H9 (cell line): ENCODE data around the gene DYNC1I2. TPM values are rescaled to one million over a fixed set of nuclear protein-coding genes. Genes with fewer than 3 reads are reported as not detected.

Experiments
- DNase-seq: peaks from one replicate; pipeline ENCODE4 v3.0.0-alpha.2; 2017
- H2AFZ ChIP-seq: one replicate; pipeline ENCODE4 v1.6.1; 2013; ENCODE audit warnings: mild to moderate bottlenecking, low read length, control low read depth, moderate library complexity
- H2AK5ac ChIP-seq: 2 replicates; pipeline ENCODE4 v1.6.1; 2013; ENCODE audit warnings: low read length, control low read depth, mixed read lengths; ENCODE audit not compliant: insufficient read length
- H2BK120ac ChIP-seq: one replicate; pipeline ENCODE4 v1.6.1; 2013; ENCODE audit warnings: low read depth, mild to moderate bottlenecking, low read length, control low read depth, inconsistent platforms; ENCODE audit not compliant: poor library complexity, severe bottlenecking
- H2BK12ac ChIP-seq: 2 replicates; pipeline ENCODE4 v1.6.1; 2013; ENCODE audit warnings: low read length, control low read depth, mixed read lengths, low read depth; ENCODE audit not compliant: insufficient read length
- H2BK15ac ChIP-seq: 2 replicates; pipeline ENCODE4 v1.6.1; 2013; ENCODE audit warnings: low read depth, low read length, control low read depth
- H2BK20ac ChIP-seq: one replicate; pipeline ENCODE4 v1.6.1; 2013; ENCODE audit warnings: low read depth, mild to moderate bottlenecking, low read length, control low read depth, inconsistent platforms; ENCODE audit not compliant: poor library complexity, severe bottlenecking
- H2BK5ac ChIP-seq: 2 replicates; pipeline ENCODE4 v1.6.1; 2013; ENCODE audit warnings: low read length, control low read depth, mixed read lengths; ENCODE audit not compliant: insufficient read length
- H3K14ac ChIP-seq: 2 replicates; pipeline ENCODE4 v1.6.1; 2013; ENCODE audit warnings: low read length, control low read depth; ENCODE audit not compliant: insufficient read depth
- H3K18ac ChIP-seq: 2 replicates; pipeline ENCODE4 v1.6.1; 2013; ENCODE audit warnings: low read depth, mild to moderate bottlenecking, mixed read lengths, low read length, control low read depth; ENCODE audit not compliant: insufficient read length
- H3K23ac ChIP-seq: 2 replicates; pipeline ENCODE4 v1.6.1; 2013; ENCODE audit warnings: low read length, control low read depth, mixed read lengths, low read depth; ENCODE audit not compliant: insufficient read length
- H3K23me2 ChIP-seq: 2 replicates; pipeline ENCODE4 v1.6.1; 2013; ENCODE audit warnings: low read depth, mild to moderate bottlenecking, mixed read lengths, low read length, control low read depth; ENCODE audit not compliant: insufficient read length, poor library complexity, severe bottlenecking
- H3K27ac ChIP-seq: 2 replicates; pipeline ENCODE4 v1.5.1; 2013; ENCODE audit warnings: low read length, control low read depth, mixed read lengths, low read depth; ENCODE audit not compliant: insufficient read length
- H3K27me3 ChIP-seq: 2 replicates; pipeline ENCODE4 v1.6.1; 2013; ENCODE audit warnings: low read length, control low read depth, inconsistent platforms; ENCODE audit not compliant: insufficient read depth
- H3K4ac ChIP-seq: 2 replicates; pipeline ENCODE4 v1.6.1; 2013; ENCODE audit warnings: low read depth, mild to moderate bottlenecking, control low read depth, inconsistent platforms, low read length, moderate library complexity
- H3K4me1 ChIP-seq: 2 replicates; pipeline ENCODE4 v1.6.1; 2013; ENCODE audit warnings: low read length, control low read depth, inconsistent platforms; ENCODE audit not compliant: insufficient read depth
- H3K4me2 ChIP-seq: 2 replicates; pipeline ENCODE4 v1.6.1; 2013; ENCODE audit warnings: low read length, control low read depth, mixed read lengths; ENCODE audit not compliant: insufficient read length, insufficient read depth
- H3K56ac ChIP-seq: 2 replicates; pipeline ENCODE4 v1.6.1; 2013; ENCODE audit warnings: low read depth, mild to moderate bottlenecking, mixed read lengths, low read length, control low read depth; ENCODE audit not compliant: insufficient read length
- H3K79me1 ChIP-seq: 2 replicates; pipeline ENCODE4 v1.6.1; 2013; ENCODE audit warnings: low read depth, mild to moderate bottlenecking, moderate library complexity, low read length, control low read depth, inconsistent platforms; ENCODE audit not compliant: insufficient read depth, poor library complexity, severe bottlenecking
- H3K79me2 ChIP-seq: 2 replicates; pipeline ENCODE4 v1.6.1; 2013; ENCODE audit warnings: low read length, control low read depth, inconsistent platforms; ENCODE audit not compliant: insufficient read depth
- H3K9ac ChIP-seq: 2 replicates; pipeline ENCODE4 v1.6.1; 2013; ENCODE audit warnings: low read length, control low read depth, mixed read lengths; ENCODE audit not compliant: insufficient read length; ENCODE audit errors: extremely low read depth
- H3K9me3 ChIP-seq: one replicate; pipeline ENCODE4 v1.6.1; 2013; ENCODE audit warnings: low read depth, low read length, inconsistent platforms; ENCODE audit not compliant: control insufficient read depth
- H3T11ph ChIP-seq: one replicate; pipeline ENCODE4 v1.6.1; 2013; ENCODE audit warnings: mild to moderate bottlenecking, low read length, control low read depth, inconsistent platforms
- H4K20me1 ChIP-seq: one replicate; pipeline ENCODE4 v1.6.1; 2013; ENCODE audit not compliant: control insufficient read depth, insufficient read length, insufficient read depth
- H4K5ac ChIP-seq: 2 replicates; pipeline ENCODE4 v1.6.1; 2013; ENCODE audit warnings: low read depth, mild to moderate bottlenecking, mixed read lengths, low read length, control low read depth; ENCODE audit not compliant: insufficient read length
- H4K8ac ChIP-seq: replicated peaks from 2 replicates; pipeline ENCODE4 v1.6.1; 2013; ENCODE audit warnings: low read length, control low read depth, mixed read lengths, low read depth; ENCODE audit not compliant: insufficient read length
- H4K91ac ChIP-seq: 2 replicates; pipeline ENCODE4 v1.6.1; 2013; ENCODE audit warnings: low read depth, mild to moderate bottlenecking, moderate library complexity, mixed read lengths, low read length, control low read depth; ENCODE audit not compliant: insufficient read length
- H3K27ac Mint-ChIP-seq, 3 experiments: 2 replicates in 2 of 3; 3 replicates in 1 of 3; pipeline ENCODE4 v1.8.0; 2020 to 2021; ENCODE audit warnings: mixed read lengths in 3 of 3, mild to moderate bottlenecking in 1 of 3, moderate library complexity in 1 of 3
- H3K27me3 Mint-ChIP-seq: 2 replicates; pipeline ENCODE4 v1.8.0; 2021; ENCODE audit warnings: low read depth, mild to moderate bottlenecking, moderate library complexity, mixed read lengths
- H3K36me3 Mint-ChIP-seq, 3 experiments: 2 replicates in 2 of 3; 3 replicates in 1 of 3; pipeline ENCODE4 v1.8.0; 2020 to 2021; ENCODE audit warnings: low read depth in 3 of 3, mixed read lengths in 3 of 3; ENCODE audit not compliant: insufficient read depth in 1 of 3
- H3K4me1 Mint-ChIP-seq, 2 experiments: 2 replicates each; pipeline ENCODE4 v1.8.0; 2020; ENCODE audit warnings: mixed read lengths in 2 of 2
- H3K4me3 Mint-ChIP-seq, 2 experiments: 2 replicates in 1 of 2; 3 replicates in 1 of 2; pipeline ENCODE4 v1.8.0; 2020 to 2021; ENCODE audit warnings: mild to moderate bottlenecking in 2 of 2, mixed read lengths in 2 of 2, moderate library complexity in 1 of 2
- H3K9me3 Mint-ChIP-seq, 2 experiments: 2 replicates in 1 of 2; 3 replicates in 1 of 2; pipeline ENCODE4 v1.8.0; 2020; ENCODE audit warnings: mild to moderate bottlenecking in 2 of 2, mixed read lengths in 2 of 2, moderate library complexity in 1 of 2
- WGBS: extraction: QIAGEN DNeasy Blood & Tissue Kit; methylation state at CpG from one replicate; pipeline ENCODE4 v1.1.7; 2013; ENCODE audit warnings: missing lambda C conversion rate, low lambda C conversion rate, mixed read lengths; ENCODE audit not compliant: insufficient read length; ENCODE audit errors: extremely low coverage; 5-methylcytosine and 5-hydroxymethylcytosine counted together
- total RNA-seq: library from RNA; stranded (reverse); gene quantifications from 2 replicates; pipeline ENCODE4 v1.2.1, GENCODE V29; 2021
- TF ChIP-seq, protein P1 (sequence below): fragments of 200-600 bp; sonication (generic); conservative IDR thresholded peaks from 3 replicates; pipeline ENCODE4 v1.8.0; 2021; ENCODE audit warnings: antibody characterized with exemption, mild to moderate bottlenecking

Gene DYNC1I2
- total RNA-seq, 1 experiment from 2014 or later, result 73.4 TPM

DNA sequence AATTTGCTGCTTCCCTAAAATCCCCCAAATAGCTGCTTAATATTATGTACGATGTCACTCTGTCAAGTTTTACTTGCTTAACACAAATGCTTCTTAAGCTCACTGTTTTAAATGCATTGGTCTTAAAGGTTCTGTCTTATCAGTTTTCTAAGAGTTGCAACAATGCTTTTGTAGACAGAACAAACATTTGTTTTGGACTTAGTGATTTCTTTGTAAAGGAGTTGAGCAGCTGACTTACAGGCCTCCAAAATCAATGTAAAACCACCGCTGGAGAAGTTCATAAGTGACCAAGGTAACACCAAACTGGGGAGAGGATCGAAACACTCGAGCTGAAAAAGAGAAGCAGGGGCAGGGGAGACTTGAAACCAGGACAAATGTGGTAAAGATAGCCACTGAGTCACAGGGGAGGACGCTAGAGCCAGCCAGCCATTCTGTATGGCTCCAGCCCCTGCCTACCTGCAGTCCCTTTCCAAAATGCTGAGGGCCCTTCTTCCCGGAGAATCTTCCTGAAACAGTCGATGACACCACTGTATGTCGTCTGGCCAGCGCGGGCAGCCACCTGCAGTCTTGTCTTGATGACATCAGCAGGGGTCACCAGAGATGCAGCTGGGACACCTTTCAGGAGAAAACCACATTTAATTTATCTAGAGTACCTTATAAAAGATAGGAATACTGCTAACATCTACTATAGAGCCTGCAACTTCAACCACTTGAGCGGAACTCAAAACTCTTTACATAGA, 100.2 kb downstream of the DYNC1I2 start:
- H3K27me3 Mint-ChIP-seq, result no peaks in the 10 kb centered on the region
- H3T11ph ChIP-seq, result no peak overlapping the region
- peak overlapping the region in 1 of 2 experiments; percentile 45; a peak in 1 of 5 replicates for H3K4me3 Mint-ChIP-seq
- H2AK5ac ChIP-seq, result no peak overlapping the region
- H3K9me3 Mint-ChIP-seq, result no peaks in the 10 kb centered on the region
- peaks cover 7% of the 10 kb centered on the region; the same call in 1 of the 2 replicates for H3K4me1 ChIP-seq
- peaks cover 11 to 49% (median 36%) of the 10 kb centered on the region in 3 experiments for H3K36me3 Mint-ChIP-seq
- H2BK12ac ChIP-seq, result no peak overlapping the region
- no peak overlapping the region for H2BK5ac ChIP-seq
- no peak overlapping the region for H4K8ac ChIP-seq
- peak overlapping the region; percentile 50 to 77 (median 60); a peak in 5 of 7 replicates for H3K27ac Mint-ChIP-seq
- DNase-seq, result peak; percentile 46
- H3K14ac ChIP-seq, result peak overlapping the region; percentile 71; the same call in 1 of the 2 replicates
- H4K91ac ChIP-seq, result no peak overlapping the region
- WGBS, result no CpG with 5 or more reads among the region's 11 CpGs
- H2BK120ac ChIP-seq, result no peak overlapping the region
- H3K4ac ChIP-seq, result no peak overlapping the region
- H3K27ac ChIP-seq, result no peak overlapping the region
- H3K23me2 ChIP-seq, result no peaks in the 10 kb centered on the region
- H3K9ac ChIP-seq, result no peak overlapping the region
- H2BK15ac ChIP-seq, result no peak overlapping the region
- no peaks in the 10 kb centered on the region for H4K20me1 ChIP-seq
- no peak overlapping the region for H3K4me2 ChIP-seq
- no peak overlapping the region for H2AFZ ChIP-seq
- H4K5ac ChIP-seq, result no peak overlapping the region
- no peak overlapping the region for H3K18ac ChIP-seq
- H3K23ac ChIP-seq, result no peak overlapping the region
- H3K9me3 ChIP-seq, result no peaks in the 10 kb centered on the region
- peaks cover 36 to 44% of the 10 kb centered on the region in 2 experiments for H3K4me1 Mint-ChIP-seq
- no peak overlapping the region for H2BK20ac ChIP-seq
- no peaks in the 10 kb centered on the region for H3K79me2 ChIP-seq
- no peaks in the 10 kb centered on the region for H3K79me1 ChIP-seq
- TF ChIP-seq, protein P1, sequence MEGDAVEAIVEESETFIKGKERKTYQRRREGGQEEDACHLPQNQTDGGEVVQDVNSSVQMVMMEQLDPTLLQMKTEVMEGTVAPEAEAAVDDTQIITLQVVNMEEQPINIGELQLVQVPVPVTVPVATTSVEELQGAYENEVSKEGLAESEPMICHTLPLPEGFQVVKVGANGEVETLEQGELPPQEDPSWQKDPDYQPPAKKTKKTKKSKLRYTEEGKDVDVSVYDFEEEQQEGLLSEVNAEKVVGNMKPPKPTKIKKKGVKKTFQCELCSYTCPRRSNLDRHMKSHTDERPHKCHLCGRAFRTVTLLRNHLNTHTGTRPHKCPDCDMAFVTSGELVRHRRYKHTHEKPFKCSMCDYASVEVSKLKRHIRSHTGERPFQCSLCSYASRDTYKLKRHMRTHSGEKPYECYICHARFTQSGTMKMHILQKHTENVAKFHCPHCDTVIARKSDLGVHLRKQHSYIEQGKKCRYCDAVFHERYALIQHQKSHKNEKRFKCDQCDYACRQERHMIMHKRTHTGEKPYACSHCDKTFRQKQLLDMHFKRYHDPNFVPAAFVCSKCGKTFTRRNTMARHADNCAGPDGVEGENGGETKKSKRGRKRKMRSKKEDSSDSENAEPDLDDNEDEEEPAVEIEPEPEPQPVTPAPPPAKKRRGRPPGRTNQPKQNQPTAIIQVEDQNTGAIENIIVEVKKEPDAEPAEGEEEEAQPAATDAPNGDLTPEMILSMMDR, result peak; percentile 33; the same call in 1 of the 3 replicates
- no peak overlapping the region for H3K56ac ChIP-seq
- no peaks in the 10 kb centered on the region for H3K27me3 ChIP-seq
